PC-9 (cell line): ENCODE results near the gene ABCA1.

Experiments used
- EZH2 ChIP-seq: fragments of 200-600 bp; sonication (generic); IDR thresholded peaks from 2 replicates; pipeline ENCODE4 v1.8.0; 2017; ENCODE audit warnings: antibody characterized with exemption, low read depth
- TF ChIP-seq, protein P1 (sequence below): fragments of 200-600 bp; sonication (generic); conservative IDR thresholded peaks from 2 replicates; pipeline ENCODE4 v1.6.1; 2017; ENCODE audit warnings: mixed run types, antibody characterized with exemption, mild to moderate bottlenecking, moderate library complexity

DNA sequence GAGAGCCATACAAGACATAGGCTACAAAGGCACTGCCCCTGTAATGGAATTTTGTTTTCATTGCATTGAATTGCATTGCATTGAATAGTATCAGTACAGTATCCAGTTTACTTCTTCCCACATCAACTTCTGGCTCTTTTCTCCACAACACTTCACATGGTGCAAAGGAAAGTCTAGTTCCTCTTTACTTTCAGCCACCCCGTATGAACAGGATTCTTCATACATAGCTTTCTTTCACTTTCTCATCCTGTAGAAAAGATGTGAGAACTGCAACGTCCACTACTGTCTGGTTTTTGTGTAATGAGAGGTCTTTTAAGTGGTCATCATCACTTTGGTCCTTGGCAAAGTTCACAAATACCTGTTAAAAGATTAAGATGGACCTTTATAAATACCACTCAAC, 143.9 kb downstream of the ABCA1 start:
- TF ChIP-seq, protein P1, sequence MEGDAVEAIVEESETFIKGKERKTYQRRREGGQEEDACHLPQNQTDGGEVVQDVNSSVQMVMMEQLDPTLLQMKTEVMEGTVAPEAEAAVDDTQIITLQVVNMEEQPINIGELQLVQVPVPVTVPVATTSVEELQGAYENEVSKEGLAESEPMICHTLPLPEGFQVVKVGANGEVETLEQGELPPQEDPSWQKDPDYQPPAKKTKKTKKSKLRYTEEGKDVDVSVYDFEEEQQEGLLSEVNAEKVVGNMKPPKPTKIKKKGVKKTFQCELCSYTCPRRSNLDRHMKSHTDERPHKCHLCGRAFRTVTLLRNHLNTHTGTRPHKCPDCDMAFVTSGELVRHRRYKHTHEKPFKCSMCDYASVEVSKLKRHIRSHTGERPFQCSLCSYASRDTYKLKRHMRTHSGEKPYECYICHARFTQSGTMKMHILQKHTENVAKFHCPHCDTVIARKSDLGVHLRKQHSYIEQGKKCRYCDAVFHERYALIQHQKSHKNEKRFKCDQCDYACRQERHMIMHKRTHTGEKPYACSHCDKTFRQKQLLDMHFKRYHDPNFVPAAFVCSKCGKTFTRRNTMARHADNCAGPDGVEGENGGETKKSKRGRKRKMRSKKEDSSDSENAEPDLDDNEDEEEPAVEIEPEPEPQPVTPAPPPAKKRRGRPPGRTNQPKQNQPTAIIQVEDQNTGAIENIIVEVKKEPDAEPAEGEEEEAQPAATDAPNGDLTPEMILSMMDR: no peak
- no peak for TF ChIP-seq EZH2
